HG03378 (cell line): ENCODE measurements around the gene SHC3.

Experiments
- ATAC-seq: cut with Tn5 transposase; IDR thresholded peaks from one replicate; pipeline ENCODE4 v1.9.1; 2021; ENCODE audit warnings: mild to moderate bottlenecking, moderate library complexity; ENCODE audit not compliant: unreplicated experiment

Gene SHC3

DNA sequence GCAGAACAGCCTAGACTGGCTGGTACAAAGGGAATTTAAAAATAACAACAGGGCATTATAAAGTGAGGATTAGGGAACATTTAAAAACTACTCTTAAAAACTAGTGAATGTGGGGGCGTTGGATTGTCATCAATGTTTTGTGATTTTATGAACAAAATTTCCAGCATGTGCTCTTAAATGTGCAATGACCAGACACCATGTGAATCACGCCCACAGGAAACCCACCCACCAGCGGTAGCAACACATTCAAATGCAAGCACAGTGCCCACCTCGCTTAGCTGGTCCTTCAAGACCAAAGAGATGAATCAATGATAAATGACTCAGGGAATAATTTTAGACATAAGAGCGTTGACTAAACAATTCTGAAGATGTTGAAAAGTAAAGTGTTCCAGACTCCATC lies 146.4 kb downstream of the SHC3 start:
- no peak for ATAC-seq

DNA sequence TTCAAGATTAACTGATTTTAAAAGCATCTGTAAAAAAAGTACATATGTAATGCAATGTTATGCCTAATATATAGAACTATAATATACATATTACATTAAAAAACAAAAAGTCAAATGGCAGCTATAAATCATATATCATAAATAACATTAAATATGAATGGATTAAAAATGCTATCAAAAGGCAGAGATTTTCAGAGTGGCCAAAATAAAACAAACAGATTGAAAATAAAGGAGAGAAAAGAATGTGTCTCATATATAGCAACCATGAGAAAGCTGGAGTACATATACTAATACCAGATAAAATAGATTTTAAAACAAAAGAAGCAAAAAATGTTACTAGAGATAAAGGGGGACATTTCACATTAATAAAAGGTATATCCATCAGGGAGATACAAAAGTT lies 148.8 kb downstream of the SHC3 start:
- no peak for ATAC-seq

DNA sequence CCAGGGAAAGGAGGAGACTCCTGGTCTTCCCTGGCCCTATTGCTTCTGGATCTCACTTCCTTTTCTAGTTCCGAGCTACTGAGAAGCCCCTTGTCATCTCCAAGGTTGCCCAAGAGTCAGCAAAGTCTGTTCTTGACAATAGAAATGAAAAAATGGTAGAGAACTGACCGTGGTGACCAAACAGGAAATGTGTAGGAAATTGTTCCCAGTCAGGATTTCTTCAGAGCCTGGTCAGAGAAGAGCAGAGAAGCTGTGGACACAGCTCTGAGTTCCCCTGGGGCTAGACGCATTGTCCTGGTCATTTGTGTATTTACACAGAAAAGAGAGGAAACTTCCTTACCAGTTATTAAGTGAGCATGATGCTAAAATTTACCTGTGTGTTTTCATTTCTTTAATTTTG lies 151.7 kb downstream of the SHC3 start:
- no peak for ATAC-seq

DNA sequence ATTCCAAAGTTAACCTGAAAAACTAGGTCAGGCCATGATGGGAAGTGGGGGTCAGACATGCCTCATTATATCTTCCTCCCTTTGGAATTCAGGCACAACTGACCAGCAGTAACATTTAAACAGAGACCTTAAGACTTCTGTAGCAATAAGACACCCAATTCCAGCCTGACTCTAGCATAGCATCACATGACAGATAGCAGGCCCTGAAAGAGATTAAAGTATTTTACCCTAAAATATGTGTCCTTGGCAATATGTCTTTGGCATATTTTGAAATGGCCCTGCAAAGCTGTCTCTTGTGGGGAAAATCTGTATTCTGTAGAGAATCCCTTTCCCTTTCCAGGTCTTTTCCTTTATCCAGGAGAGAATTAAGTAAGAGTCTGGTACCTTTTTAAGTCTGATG lies 153.1 kb downstream of the SHC3 start:
- no peak for ATAC-seq

DNA sequence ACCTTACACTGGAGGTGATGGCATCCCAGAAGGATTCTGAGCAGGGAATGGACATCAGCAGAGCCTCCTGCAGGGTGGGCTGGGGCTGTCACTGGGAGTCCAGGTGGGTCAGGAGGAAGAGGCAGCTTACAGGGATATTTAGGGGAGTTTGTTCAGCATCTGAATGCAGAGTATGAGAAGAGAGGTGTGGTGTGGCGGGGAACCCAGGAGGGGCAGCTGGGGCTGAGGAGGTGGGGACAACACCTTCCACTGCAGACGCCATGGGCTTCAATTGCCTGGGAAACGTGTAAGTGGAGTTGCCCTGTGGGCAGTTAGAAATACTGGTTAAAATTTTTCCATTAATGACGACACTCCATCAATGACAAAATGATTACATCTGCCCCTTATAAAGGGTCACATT lies 153.9 kb downstream of the SHC3 start:
- no peak for ATAC-seq

DNA sequence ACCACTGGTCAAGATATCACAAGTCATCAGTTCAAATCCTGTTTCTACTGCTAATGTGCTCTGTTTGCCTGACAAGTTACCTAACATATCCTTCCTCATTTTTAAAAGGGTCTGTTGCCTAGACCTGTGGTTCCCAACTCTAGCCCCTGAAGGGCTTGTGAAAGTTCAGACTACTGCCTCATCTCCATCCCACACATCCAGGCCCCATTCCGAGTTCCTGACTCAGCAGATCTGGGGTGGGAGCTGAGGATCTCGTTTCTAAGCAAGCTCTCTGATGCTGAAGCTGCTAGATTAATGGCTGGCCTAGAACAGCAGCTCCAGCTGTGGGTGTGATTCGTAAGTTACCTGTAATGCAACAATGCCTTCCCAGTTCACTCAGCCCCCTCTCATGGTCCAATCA lies 154.9 kb downstream of the SHC3 start:
- ATAC-seq = no peak

DNA sequence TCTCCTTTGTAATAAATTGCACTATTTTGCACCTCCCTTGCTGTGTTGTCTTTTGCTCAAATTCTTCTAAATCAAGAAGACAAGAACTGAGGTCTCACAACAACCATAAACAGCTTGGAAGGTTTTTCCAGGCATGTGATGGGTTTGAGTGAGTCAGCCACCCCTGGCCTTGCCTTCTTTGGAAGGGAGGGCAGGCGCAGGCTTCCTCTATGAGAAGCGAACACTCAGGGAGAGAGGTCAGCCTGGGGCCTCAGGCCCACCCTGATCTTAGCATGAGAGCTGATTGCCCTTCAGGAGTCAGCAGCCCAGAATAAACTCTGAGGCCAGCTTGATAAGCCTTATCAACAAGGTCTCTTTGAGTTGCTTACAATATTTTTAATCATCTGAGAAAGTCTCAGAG lies 155.7 kb downstream of the SHC3 start:
- no peak for ATAC-seq

DNA sequence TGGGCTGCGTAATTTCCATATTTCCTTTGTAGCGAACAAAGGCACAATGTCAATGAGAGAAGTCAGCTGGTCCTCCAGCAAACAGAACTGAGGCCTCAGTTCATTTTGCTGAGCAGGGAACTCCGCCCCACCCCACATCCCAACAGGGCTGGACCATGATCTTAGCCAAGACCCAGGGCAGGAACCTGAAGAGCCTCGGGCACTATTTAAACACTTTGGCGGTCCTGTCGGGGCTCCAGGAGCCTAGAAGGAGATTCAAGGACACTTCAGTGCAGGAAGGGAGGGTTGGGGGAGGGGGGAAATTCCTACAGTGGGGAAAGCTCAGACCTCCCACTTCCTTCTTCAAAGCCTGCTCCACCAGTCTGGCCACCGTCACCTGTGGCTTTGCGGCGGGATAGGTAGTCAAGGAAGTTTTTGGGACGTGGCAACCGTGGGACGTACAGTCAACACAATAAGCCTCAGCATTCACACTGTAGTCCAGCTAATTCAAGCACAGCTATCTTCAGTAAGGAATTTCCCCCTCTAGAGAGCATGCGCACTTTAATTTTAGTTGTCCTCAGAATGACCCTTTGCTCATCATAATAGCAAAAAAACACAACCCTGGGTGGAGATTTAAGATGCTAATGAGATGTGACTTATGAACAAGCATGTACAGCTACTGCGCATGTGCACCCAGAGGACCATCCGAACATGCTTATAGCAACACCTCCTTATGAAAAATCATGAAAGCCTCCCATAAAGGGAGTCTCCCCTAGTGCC lies 156.4 kb downstream of the SHC3 start:
- ATAC-seq = no peak

DNA sequence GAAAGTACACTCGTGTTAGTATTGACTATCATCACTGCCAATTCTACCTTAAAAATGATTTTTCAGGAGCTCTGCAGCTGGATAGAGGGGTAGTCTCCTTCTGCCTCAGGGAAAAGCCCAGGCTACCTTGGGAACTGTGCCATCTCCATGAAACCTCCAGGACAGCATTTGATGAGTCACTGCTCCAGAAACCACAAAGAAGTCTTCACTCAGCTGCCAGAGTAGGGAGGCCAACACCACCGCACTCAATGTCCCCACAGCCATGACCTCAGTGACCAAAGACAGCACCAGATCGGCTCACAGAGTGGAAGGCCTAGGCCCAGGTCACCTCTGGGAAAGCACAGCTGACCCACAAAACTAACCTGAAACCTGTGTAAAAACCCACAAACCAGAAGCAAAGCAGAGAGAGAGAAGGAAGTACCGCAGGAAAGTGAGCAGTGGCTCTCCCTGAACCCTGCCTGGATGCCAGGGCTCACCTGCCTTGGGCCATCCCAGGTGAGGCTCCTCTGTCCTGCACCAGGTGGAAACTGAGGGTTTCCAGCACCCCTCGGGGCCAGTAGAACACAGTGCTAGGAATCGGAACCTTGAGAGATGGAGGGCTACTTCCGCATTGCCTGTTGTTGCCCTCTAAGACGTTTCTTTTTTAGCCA lies 157.3 kb downstream of the SHC3 start:
- ATAC-seq = no peak

DNA sequence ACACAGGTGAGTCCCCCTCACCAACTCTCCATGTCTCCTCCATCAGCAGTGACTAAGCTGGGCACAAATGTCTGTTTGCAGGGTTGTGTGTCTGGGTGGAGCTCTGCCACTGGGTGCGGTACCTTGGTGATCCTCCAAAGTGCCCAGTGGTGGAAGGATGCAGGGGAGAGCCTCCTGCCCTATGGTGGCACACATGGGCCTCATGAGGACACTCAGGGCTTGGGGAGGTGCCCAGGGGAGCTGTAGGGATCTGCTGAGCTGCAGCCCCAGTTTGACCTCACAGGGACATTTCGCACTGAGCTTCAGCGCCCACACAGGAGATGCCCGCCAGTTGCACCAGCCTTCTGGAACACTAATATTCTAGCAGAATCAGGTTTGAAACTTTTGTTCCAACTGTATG lies 157.9 kb downstream of the SHC3 start:
- no peak for ATAC-seq

DNA sequence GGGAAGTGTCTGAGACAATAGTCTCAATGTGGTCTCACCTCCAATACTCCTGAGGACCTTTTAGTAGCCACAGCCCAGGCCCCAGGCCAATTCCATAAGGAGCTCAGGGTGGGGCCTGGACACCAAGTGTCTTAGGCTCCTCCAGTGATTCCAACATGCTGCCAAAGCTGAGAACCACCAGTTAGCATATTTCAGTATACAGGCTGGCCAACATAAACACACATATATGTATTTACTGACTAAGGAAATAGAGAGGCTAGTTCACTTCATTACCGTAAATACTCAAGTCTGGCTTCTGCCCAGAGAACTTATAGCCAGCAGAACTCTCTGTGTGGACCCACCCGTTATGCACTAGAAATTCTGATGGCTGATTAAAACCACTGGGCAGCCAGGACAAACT lies 163.3 kb downstream of the SHC3 start:
- no peak for ATAC-seq

DNA sequence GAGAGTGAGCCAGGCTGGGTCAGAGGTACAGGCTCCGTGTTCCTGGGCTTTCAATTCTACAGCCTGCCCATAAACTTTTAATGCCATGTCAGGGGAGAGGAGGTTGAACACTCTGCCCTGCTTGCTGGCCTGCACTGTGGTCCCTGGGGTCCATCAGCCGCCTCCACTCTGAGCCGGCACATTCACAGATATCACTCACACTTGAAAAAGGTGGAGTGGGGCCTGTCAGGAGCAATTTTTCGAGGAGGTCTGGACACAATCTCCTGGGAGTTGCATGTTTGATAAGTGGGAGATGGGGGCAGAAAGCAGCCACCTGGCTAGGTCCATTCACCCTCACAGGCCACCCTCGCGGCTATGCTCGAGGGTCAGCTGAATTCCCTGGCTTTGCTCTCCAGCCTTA lies 164.5 kb downstream of the SHC3 start:
- no peak for ATAC-seq

DNA sequence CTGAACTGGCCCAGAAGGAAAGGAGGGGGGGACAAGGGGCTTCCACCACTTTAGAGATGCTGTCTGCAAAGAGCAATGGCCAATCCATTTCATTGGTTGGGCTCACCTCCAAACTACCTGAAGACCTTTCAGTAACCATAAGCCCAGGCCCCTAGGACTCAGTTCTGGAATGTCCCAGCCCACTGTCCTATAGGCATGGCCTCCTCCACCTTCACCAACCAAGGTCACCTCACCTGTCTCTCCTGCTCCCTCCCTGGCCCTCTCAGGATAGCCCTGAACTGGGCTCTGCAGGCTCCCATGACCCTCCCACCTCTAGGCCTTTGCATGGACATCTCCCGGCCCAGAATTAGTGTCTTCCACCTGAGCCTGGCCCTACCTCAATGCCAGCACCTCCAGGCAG lies 165.0 kb downstream of the SHC3 start:
- no peak for ATAC-seq

DNA sequence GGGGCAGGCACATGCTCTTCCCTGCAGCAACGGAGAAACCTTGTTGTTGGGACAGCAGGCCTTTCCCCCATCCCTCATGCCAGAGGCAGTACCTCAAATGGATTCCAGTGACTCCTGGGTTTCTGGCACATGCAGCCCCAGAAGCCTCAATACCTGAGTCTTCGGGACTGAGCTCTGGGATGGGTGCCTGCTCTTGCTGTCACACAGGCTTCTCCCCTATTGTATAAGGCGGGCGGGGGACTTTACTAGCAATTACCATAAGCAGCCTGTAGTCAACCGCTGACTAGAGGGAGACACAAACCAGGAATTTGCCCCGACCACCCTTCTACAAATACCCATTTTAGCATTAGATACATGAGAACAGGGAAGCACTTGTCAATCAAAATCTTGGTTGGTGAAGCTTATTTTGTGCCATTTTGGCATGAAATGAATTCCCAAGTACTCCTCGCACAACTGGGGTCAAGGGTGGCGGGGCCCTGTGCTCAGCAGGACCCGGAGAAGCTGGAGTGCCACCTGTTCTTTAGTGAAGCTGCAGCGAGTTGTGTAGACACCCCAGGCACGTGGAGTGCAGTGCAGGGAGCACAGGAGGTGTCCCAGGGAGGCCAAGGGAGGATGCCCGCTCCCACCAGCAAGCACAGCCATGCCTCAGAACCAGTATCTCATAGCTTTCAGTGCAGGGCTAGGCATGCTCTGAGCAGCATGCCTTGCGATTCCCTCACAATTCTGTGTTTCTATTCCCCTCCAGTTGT lies 166.2 kb downstream of the SHC3 start:
- no peak for ATAC-seq

DNA sequence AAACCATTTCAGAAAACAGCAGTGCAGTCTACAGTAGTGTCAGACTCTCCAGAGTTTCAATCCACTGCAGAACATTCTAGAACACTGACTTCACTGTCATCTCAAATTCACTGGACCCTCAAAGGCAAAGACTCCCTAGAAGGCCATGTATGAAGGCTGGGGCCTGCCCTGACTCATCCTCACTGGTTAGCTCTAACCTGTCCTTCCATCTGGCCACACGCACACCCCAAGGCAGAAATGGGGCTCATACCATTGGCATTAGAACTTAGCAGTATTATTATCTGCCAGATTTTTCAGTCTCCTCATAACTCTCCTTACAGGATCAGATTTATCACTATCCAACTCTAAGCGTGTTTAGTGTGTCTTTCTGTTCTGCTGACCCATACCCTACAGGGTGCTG lies 166.9 kb downstream of the SHC3 start:
- no peak for ATAC-seq

DNA sequence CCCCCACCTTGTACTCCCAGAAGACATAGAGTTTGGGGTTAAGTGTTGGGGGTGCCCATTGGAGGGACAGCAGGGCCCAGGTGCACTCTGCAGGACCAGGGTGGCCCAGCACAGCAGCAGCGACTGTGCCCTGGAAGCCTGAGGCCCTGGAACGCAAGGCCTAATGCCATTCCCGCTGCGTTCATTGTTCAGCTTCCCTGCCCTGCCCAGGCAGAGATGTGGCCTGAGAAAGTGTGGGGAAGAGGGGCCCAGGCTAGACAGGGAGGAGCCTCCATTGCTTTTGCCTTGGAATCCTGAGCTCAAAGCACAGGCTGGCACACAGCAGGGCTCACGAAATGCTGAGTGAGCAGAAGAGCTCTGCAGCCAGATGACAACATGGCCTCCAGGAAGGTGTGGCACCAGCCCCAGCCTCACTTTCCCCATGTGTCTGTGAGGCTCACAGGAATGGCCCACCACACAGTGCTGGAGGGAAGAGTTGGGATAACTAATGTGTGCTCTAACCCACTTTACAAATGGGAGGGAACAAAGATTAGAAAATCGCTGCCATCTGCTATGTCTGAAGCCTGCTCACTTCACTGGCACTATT lies 168.0 kb downstream of the SHC3 start:
- ATAC-seq = no peak

DNA sequence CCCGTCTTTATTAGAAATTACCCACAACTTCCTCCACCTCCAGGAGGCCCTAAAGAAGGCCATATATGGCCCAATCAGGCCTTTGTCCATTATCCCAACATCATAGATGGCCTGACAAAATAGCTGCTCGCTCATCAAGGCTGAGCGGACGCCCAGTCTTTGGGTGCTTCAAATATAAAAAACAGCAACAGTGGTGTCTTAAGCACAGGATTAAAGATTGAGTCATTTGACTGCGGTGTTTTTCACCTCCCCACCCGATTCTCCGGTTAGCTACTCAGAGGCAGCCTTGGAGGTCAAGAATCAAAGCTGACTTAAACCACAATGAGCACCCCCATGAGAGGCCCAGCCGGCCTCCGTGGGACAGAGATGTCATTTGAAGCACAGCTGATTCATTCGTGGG lies 168.6 kb downstream of the SHC3 start:
- ATAC-seq = no peak

DNA sequence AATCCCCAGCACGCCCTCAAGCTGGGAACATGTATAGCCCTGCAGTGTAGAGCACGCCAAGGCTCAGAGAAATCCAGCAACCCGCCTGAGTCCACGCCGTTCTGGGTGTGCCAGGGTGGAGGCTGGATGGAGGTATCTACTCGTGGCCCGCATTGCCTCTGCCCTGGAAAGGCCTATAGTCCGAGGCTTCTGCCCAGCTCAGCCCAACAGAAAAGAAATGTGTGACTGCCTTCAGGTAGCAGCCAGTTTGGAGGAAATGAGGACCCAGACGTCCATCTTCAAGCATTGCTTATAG lies 169.1 kb downstream of the SHC3 start:
- no peak for ATAC-seq

DNA sequence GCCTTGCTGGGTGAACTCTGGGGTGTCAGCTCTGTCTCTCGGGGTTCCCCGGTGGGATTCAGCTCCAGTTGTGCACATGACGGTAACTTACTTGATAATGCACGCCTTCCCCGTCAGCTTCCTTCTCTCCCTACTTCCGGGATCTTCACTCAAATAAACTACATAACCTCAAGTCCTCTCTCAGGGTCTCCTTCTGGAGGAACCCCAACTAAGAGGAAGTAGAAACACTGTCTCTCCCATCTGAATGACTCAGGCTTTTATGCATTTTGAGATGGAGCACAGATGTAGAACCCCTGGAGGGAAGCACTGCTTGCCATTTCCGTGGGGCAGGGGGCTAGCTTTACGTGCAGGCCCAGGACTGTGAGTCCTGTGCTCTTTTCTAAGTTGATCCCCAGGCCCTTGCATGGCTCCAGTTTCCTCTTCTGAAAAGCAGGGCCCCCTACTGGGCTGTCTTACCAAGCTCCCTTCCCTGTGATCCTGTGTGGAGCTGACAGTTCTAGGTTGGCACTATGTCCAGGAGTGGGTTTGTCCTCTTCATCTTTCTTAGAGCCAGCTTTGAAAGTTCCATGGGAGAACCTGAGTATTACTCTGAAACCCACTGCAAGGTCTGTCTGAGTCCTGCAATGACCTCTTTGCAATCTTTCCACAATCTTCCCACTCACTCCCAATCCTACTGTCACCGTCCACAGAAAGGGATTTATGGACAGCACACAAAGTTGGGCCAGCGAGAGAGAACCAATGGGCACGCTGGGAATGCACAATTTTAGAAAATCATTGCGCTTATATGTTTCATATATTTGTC lies 169.7 kb downstream of the SHC3 start:
- ATAC-seq = no peak

DNA sequence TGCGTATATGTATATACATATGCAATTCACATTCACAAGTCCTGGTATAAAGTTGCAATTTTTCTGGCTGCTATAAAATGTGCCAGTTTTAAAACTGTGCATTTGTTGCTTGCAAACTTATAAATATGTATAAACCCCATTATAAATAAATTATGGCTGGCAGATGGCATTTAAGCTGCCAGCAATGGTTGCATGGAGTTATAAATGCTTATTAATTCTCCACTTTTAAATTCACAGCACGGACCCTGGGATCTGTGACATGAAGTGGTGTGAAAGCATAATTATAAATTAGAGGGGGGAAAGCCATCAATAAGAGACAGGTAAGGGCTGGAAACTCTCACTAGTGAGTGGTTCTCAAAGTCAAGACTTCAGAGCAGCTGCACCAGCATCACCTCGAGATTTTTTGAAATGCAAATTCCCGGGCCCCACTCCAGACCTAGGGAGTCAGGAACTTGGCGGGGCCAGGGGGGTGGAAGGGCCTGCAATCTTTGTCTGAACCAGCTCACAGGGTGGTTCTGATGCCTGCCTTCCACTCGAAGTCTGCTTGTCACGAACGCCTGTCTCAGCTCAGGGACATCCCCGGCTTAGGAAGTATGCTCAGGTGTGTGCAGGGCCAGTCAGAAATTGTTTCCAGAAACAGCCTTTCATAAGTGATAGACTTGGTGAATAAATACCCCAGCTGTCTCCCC lies 170.4 kb downstream of the SHC3 start:
- ATAC-seq = no peak
